Activated CD8-positive, alpha-beta T cell treated with anti-CD3 and anti-CD28 coated beads for 36 hours (primary cell): ENCODE measurements around the gene PYGO1. TPM values are rescaled to one million over a fixed set of nuclear protein-coding genes. Genes with fewer than 3 reads are reported as not detected.
"Not testable (repeated sequence)": the region's sequence is repeated elsewhere in the genome, so short reads cannot be mapped to it uniquely, and the experiment has no call there.

ENCODE experiments used
- ATAC-seq: fragments of 200-7000 bp; cut with Tn5 transposase; one replicate; pipeline ENCODE4 v1.10.0; 2021; ENCODE audit warnings: mild to moderate bottlenecking, moderate library complexity
- CTCF ChIA-PET: fragments of 350-600 bp; sonication (Branson Sonifier 250); formaldehyde crosslinking; loops from one replicate; lab custom pipeline; 2021; ENCODE audit warnings: antibody characterized with exemption; lab: Charles Lee
- POLR2A ChIA-PET: fragments of 350-600 bp; sonication (Branson Sonifier 250); formaldehyde crosslinking; loops from one replicate; lab custom pipeline; 2021; ENCODE audit warnings: antibody characterized with exemption; lab: Charles Lee
- DNase-seq: peaks from one replicate; pipeline ENCODE4 v3.0.0-alpha.2; 2020
- H3K27ac Mint-ChIP-seq: one replicate; pipeline ENCODE4 v1.8.0; 2021; ENCODE audit warnings: mild to moderate bottlenecking, mixed read lengths
- H3K27me3 Mint-ChIP-seq: one replicate; pipeline ENCODE4 v1.8.0; 2021; ENCODE audit warnings: mixed read lengths
- H3K36me3 Mint-ChIP-seq: one replicate; pipeline ENCODE4 v1.8.0; 2021; ENCODE audit warnings: low read depth, mixed read lengths
- H3K4me1 Mint-ChIP-seq: one replicate; pipeline ENCODE4 v1.8.0; 2021; ENCODE audit warnings: low read depth, mixed read lengths
- H3K4me3 Mint-ChIP-seq: one replicate; pipeline ENCODE4 v1.8.0; 2021; ENCODE audit warnings: mild to moderate bottlenecking, moderate library complexity, mixed read lengths
- H3K9me3 Mint-ChIP-seq: one replicate; pipeline ENCODE4 v1.8.0; 2021; ENCODE audit warnings: mixed read lengths
- CTCF ChIP-seq: fragments of 200-600 bp; IDR thresholded peaks from one replicate; pipeline ENCODE4 v1.8.0; 2022; ENCODE audit warnings: antibody characterized with exemption, mild to moderate bottlenecking
- intact Hi-C: fragments of 100-400 bp; cut with micrococcal nuclease; formaldehyde crosslinking; loops from one replicate; pipeline ENCODE4 v1.10.0; 2022
- total RNA-seq, 2 experiments: library from RNA; stranded (reverse); gene quantifications; one replicate each; pipeline ENCODE4 v1.2.3, GENCODE V29; 2021

Gene PYGO1
- total RNA-seq, 2 experiments from 2014 or later = not detected

DNA sequence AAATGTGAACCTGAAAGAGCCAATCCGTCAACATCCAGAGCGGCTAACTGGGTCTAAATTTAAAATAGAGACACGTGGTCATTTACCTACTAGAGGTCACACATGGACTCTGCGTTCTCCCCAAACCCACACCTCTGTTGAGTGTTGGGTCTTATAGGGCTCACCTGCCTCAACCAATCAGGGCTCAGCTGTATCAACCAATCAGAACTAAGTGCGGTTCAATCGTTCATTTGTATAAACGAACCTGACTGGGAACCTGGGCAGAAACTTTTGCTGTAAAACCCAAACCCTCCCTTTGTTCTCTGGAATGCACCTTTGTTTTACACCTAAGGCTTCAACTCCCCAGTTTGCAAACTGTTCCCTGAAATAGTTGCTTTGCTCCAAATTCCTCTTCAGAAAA, 89.0 kb downstream of the PYGO1 start:
- POLR2A ChIA-PET = no interaction called here
- peak overlapping the region; percentile 77 for H3K4me3 Mint-ChIP-seq
- peaks cover 5% of the 10 kb centered on the region for H3K27me3 Mint-ChIP-seq
- no peak for TF ChIP-seq CTCF
- no peaks in the 10 kb centered on the region for H3K36me3 Mint-ChIP-seq
- intact Hi-C loops = no loop called here
- CTCF ChIA-PET = interaction anchor here (1.2 kb wide), 1 partner anchor 10 kb away, joined by 3 read pairs; no protein-coding TSS in a partner anchor
- no peak for ATAC-seq
- H3K27ac Mint-ChIP-seq = no peak overlapping the region
- peaks cover 8% of the 10 kb centered on the region for H3K4me1 Mint-ChIP-seq
- no peaks in the 10 kb centered on the region for H3K9me3 Mint-ChIP-seq
- DNase-seq = no peak

- H3K9me3 Mint-ChIP-seq, H3K27me3 Mint-ChIP-seq, intact Hi-C loops, H3K36me3 Mint-ChIP-seq, H3K4me1 Mint-ChIP-seq, POLR2A ChIA-PET: not testable (repeated sequence)
- CTCF ChIA-PET = interaction anchor here (0.6 to 1.2 kb wide), 2 partner anchors 58 to 363 kb away, joined by 3 read pairs; no protein-coding TSS in a partner anchor
- H3K27ac Mint-ChIP-seq = peak overlapping the region; percentile 61
- DNase-seq (peak; percentile 84), ATAC-seq (peak; percentile 92)
- H3K4me3 Mint-ChIP-seq = peak overlapping the region; percentile 77
Observed at GRCh38 chr15:55498109-55498938, 89.8 kb downstream of the PYGO1 start.

DNA sequence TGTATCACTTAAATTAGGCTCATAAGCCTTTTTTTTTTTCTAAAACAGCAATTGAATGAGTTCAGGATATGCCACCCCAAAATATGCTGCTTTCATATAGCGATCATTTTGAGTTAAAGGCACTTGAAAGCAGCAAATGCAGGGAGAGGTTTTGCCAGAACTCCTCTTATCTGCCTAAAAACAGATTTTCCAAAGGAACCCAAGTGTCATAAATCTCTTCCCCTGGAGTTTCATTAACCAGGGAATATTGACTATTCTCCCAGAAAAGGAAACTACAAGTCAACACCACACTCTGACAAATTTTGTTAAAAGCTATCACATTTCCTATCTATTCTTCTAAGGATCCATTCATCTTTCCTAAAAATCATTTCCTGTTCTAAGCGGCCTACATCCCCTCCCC, 91.4 kb downstream of the PYGO1 start:
- intact Hi-C loops = no loop called here
- no peak for DNase-seq
- Mint-ChIP-seq H3K4me1 (peaks cover 8% of the 10 kb centered on the region), H3K4me3 (no peak overlapping the region), H3K27ac (no peak overlapping the region), H3K9me3 (no peaks in the 10 kb centered on the region), H3K27me3 (no peaks in the 10 kb centered on the region), H3K36me3 (no peaks in the 10 kb centered on the region)
- ChIA-PET CTCF (interaction anchor here (0.6 to 1.4 kb wide), 3 partner anchors 66 to 88 kb away, joined by 3 to 4 read pairs (median 3); partner anchors contain the start of genes CCPG1 and PIERCE2), POLR2A (interaction anchor here (1.4 kb wide), 1 partner anchor 10 kb away, joined by 4 read pairs; no protein-coding TSS in a partner anchor)
- no peak for TF ChIP-seq CTCF
- ATAC-seq = no peak

DNA sequence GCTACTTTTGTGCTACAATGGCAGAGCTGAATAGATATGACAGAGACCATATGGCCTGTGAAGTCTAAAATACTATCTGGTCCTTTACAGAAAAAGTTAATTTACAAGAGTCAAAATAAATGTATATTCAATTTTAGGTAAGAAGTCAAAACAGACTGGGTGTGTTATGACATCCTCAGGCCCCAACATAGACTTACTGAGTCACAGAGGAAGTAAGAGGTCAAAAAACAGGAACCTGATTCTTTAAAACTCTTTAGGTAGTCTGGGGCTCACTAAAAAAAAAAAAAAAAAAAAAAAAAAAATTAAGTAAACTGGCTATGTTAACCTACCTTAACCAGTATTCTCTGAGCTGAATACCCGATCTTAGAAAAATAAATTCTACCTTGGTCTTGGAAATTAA, 93.2 kb downstream of the PYGO1 start:
- no peak for DNase-seq
- H3K36me3 Mint-ChIP-seq = no peaks in the 10 kb centered on the region
- no peak overlapping the region for H3K27ac Mint-ChIP-seq
- ATAC-seq = no peak
- H3K9me3 Mint-ChIP-seq = no peaks in the 10 kb centered on the region
- no peak for TF ChIP-seq CTCF
- no peak overlapping the region for H3K4me3 Mint-ChIP-seq
- ChIA-PET CTCF (no interaction called here), POLR2A (interaction anchor here (0.7 kb wide), 1 partner anchor 461 kb away, joined by 4 read pairs; no protein-coding TSS in a partner anchor)
- H3K27me3 Mint-ChIP-seq = no peaks in the 10 kb centered on the region
- intact Hi-C loops = no loop called here
- H3K4me1 Mint-ChIP-seq = peaks cover 8% of the 10 kb centered on the region

- H3K36me3 Mint-ChIP-seq, intact Hi-C loops, ATAC-seq, H3K9me3 Mint-ChIP-seq, H3K27me3 Mint-ChIP-seq, H3K27ac Mint-ChIP-seq, DNase-seq, H3K4me1 Mint-ChIP-seq, H3K4me3 Mint-ChIP-seq, POLR2A ChIA-PET: not testable (repeated sequence)
- CTCF ChIA-PET = interaction anchor here (1.5 kb wide), 1 partner anchor 11 kb away, joined by 3 read pairs; no protein-coding TSS in a partner anchor
Observed at GRCh38 chr15:55488952-55489600, 99.1 kb downstream of the PYGO1 start.

Other genes with a start within 250 kb of the PYGO1 start
- gene CCPG1, start 180.0 kb downstream of the PYGO1 start, total RNA-seq = 10 to 100 TPM; 11.0 to 11.1 TPM
- gene PIERCE2, start 179.8 kb downstream of the PYGO1 start, total RNA-seq = not detected
- under 1 TPM in 1 of 2 experiments, not detected in 1; 0.69 TPM for gene DNAAF4, start 80.1 kb downstream of the PYGO1 start, total RNA-seq
- gene PRTG, start 154.8 kb upstream of the PYGO1 start, total RNA-seq = not detected